PC-9 (cell line): Measurements from ENCODE around the gene PRPF38B. TPM values are rescaled to one million over a fixed set of nuclear protein-coding genes. Genes with fewer than 3 reads are reported as not detected.
A peak's percentile ranks its signal among the peaks of the same experiment; 100 is the strongest.
"Not testable (repeated sequence)": the region's sequence is repeated elsewhere in the genome, so short reads cannot be mapped to it uniquely, and the experiment has no call there.

Experiments used
- BruUV-seq: library from RNA; stranded (reverse); fragments of 400-500 nt; replicated peaks from 2 replicates; lab custom pipeline; 2021; lab: Mats Ljungman, UMichigan
- CTCF ChIA-PET: fragments of 300-600 bp; sonication (Branson Sonifier 250); formaldehyde crosslinking; loops from one replicate; lab custom pipeline; 2022; ENCODE audit warnings: antibody characterized with exemption; lab: Charles Lee
- POLR2A ChIA-PET: fragments of 300-600 bp; sonication (Branson Sonifier 250); formaldehyde crosslinking; loops from one replicate; lab custom pipeline; 2022; ENCODE audit warnings: antibody characterized with exemption; ENCODE audit not compliant: unreplicated experiment; lab: Charles Lee
- DNase-seq, 2 experiments: peaks; one replicate each; pipeline versions ENCODE4 v3.0.0 to v3.0.0-alpha.2; 2015 to 2022; ENCODE audit warnings: mixed read lengths in 1 of 2
- H2AFZ ChIP-seq: fragments of 200-600 bp; sonication (generic); 2 replicates; pipeline ENCODE4 v1.8.1; 2017; ENCODE audit warnings: antibody characterized with exemption
- H3F3A ChIP-seq: fragments of 200-600 bp; sonication (generic); 2 replicates; pipeline ENCODE4 v1.8.1; 2017; ENCODE audit warnings: antibody characterized with exemption, mild to moderate bottlenecking, low read depth; ENCODE audit not compliant: insufficient read depth
- H3K27ac ChIP-seq: fragments of 200-600 bp; sonication (generic); 2 replicates; pipeline ENCODE4 v1.6.1; 2016; ENCODE audit warnings: mixed run types
- H3K27me3 ChIP-seq: fragments of 200-600 bp; sonication (generic); 2 replicates; pipeline ENCODE4 v1.6.1; 2016; ENCODE audit warnings: low read depth, mixed run types; ENCODE audit not compliant: insufficient read depth
- H3K36me3 ChIP-seq: fragments of 200-600 bp; sonication (generic); 2 replicates; pipeline ENCODE4 v1.6.1; 2016; ENCODE audit warnings: low read depth, mixed run types
- H3K4me1 ChIP-seq: fragments of 200-600 bp; sonication (generic); replicated peaks from 2 replicates; pipeline ENCODE4 v1.6.1; 2016; ENCODE audit warnings: mixed run types; ENCODE audit not compliant: insufficient read depth
- H3K4me2 ChIP-seq: fragments of 200-600 bp; sonication (generic); 2 replicates; pipeline ENCODE4 v1.6.1; 2017; ENCODE audit warnings: mixed run types
- H3K4me3 ChIP-seq: fragments of 200-600 bp; sonication (generic); 2 replicates; pipeline ENCODE4 v1.6.1; 2016; ENCODE audit warnings: mixed run types
- H3K79me2 ChIP-seq: fragments of 200-600 bp; sonication (generic); 2 replicates; pipeline ENCODE4 v1.6.1; 2017; ENCODE audit warnings: low read depth, mixed run types
- H3K9me2 ChIP-seq: fragments of 200-600 bp; sonication (generic); 2 replicates; pipeline ENCODE4 v1.8.1; 2017; ENCODE audit warnings: mild to moderate bottlenecking; ENCODE audit not compliant: insufficient read depth
- H3K9me3 ChIP-seq: fragments of 200-600 bp; sonication (generic); 2 replicates; pipeline ENCODE4 v1.8.1; 2016; ENCODE audit warnings: low read depth; ENCODE audit not compliant: insufficient read depth
- H4K20me1 ChIP-seq: fragments of 200-600 bp; sonication (generic); 2 replicates; pipeline ENCODE4 v1.8.1; 2017; ENCODE audit not compliant: insufficient read depth
- EZH2 ChIP-seq: fragments of 200-600 bp; sonication (generic); IDR thresholded peaks from 2 replicates; pipeline ENCODE4 v1.8.0; 2017; ENCODE audit warnings: antibody characterized with exemption, low read depth
- intact Hi-C: fragments of 100-400 bp; cut with micrococcal nuclease; formaldehyde crosslinking; loops from one replicate; pipeline ENCODE4 v1.10.0; 2022; ENCODE audit not compliant: unreplicated experiment
- total RNA-seq: library from RNA; stranded (reverse); gene quantifications from 2 replicates; pipeline ENCODE4 v1.2.3, GENCODE V29; 2021
- TF ChIP-seq, protein P1 (sequence below): fragments of 200-600 bp; sonication (generic); conservative IDR thresholded peaks from 2 replicates; pipeline ENCODE4 v1.6.1; 2017; ENCODE audit warnings: mixed run types, antibody characterized with exemption, mild to moderate bottlenecking, moderate library complexity

PRPF38B gene
- total RNA-seq, 1 experiment from 2014 or later, result 48.9 TPM

DNA sequence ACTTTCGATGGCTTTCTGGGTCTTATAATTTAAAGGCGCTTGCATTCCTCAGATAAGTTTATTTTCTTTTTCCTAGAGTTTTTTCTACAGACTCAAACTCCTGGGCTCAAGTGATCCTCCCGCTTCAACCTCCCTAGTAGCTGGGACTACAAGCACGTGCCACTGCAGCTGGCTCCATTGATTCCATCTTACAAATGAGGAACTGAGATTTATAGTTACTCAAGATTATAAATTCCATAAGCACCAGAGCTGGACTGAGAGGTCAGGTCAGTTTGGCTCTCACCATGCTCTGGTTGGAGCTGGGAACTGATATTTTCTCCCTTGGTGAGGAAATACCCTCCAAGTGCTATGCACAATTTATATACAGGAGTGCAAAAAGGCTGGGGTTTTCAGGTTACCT is 13.4 kb upstream of the PRPF38B start:
- BruUV-seq, result no TSS peak

DNA sequence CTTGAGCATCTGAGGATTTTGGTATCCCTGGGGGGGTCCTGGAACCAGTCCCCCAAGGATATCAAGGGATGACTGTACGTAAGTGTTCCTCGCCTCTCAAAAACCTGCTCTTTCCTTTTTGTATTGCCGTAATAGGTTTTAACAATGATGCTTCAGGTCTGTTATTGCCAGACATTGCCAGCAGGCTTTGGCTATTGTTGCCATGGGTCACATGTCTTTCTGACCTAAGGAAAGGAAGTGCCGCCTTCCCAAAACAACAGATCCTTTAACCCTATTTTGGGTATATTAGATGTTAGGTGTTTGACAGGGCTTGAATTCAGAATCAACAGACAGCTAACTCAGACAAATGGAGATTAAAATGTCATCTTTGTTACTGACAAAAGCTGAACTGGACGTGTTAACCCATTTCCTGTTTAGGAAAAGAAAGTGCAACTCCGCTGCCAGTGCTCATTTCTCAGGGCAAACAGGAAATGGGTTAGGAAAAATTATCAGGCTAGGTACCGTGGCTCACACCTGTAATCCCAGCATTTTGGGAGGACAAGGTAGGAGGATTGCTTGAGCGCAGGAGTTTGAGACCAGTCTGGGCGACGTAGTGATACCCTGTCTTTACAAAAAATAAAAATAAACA is 12.4 kb upstream of the PRPF38B start:
- no TSS peak for BruUV-seq
- Histone ChIP-seq H3F3A (peaks cover 4% of the 10 kb centered on the region), H3K4me1 (peaks cover 9% of the 10 kb centered on the region; the same call in 1 of the 2 replicates), H3K4me2 (no peak overlapping the region), H3K27me3 (no peaks in the 10 kb centered on the region), H3K9me3 (no peaks in the 10 kb centered on the region), H2AFZ (no peak overlapping the region), H3K27ac (no peak overlapping the region), H3K36me3 (no peaks in the 10 kb centered on the region), H3K4me3 (no peak overlapping the region), H3K79me2 (no peaks in the 10 kb centered on the region), H4K20me1 (no peaks in the 10 kb centered on the region), H3K9me2 (no peaks in the 10 kb centered on the region)
- TF ChIP-seq, protein P1, sequence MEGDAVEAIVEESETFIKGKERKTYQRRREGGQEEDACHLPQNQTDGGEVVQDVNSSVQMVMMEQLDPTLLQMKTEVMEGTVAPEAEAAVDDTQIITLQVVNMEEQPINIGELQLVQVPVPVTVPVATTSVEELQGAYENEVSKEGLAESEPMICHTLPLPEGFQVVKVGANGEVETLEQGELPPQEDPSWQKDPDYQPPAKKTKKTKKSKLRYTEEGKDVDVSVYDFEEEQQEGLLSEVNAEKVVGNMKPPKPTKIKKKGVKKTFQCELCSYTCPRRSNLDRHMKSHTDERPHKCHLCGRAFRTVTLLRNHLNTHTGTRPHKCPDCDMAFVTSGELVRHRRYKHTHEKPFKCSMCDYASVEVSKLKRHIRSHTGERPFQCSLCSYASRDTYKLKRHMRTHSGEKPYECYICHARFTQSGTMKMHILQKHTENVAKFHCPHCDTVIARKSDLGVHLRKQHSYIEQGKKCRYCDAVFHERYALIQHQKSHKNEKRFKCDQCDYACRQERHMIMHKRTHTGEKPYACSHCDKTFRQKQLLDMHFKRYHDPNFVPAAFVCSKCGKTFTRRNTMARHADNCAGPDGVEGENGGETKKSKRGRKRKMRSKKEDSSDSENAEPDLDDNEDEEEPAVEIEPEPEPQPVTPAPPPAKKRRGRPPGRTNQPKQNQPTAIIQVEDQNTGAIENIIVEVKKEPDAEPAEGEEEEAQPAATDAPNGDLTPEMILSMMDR, result no peak
- no peak for TF ChIP-seq EZH2
- ChIA-PET POLR2A (no interaction called here), CTCF (no interaction called here)
- intact Hi-C loops, result no loop called here
- no peak for DNase-seq

More for the DNA sequence above, 13.4 kb upstream of the PRPF38B start:
- Histone ChIP-seq H3K4me2 (no peak overlapping the region), H3F3A (peaks cover 4% of the 10 kb centered on the region; the same call in 1 of the 2 replicates), H4K20me1 (no peaks in the 10 kb centered on the region), H3K9me3 (no peaks in the 10 kb centered on the region), H3K4me3 (no peak overlapping the region), H3K9me2 (no peaks in the 10 kb centered on the region), H3K27me3 (no peaks in the 10 kb centered on the region), H2AFZ (no peak overlapping the region), H3K27ac (no peak overlapping the region), H3K36me3 (no peaks in the 10 kb centered on the region), H3K79me2 (no peaks in the 10 kb centered on the region), H3K4me1 (peaks cover 9% of the 10 kb centered on the region; the same call in 1 of the 2 replicates)
- ChIA-PET CTCF (no interaction called here), POLR2A (no interaction called here)
- no peak for TF ChIP-seq EZH2
- TF ChIP-seq, protein P1, result no peak
- intact Hi-C loops, result no loop called here
- no peak for DNase-seq

DNA sequence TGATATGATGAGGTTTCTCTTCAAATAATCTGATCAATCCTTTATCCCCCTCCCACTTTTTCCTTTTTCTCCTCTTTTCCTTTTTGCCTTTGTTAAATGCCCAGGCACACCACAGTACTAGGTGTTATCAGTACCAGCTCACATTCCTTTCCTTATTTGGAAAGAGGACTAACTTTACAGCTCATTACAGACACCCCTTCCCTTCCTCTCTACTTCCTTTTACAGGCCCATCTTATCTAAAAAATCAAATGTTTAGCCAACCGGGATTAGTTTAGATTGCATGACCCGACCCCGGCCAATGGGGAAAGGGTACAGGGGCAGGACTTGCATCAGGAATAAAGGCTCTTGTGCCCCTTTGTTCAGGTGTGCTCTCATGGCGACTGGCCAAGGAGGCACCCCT is 10.4 kb upstream of the PRPF38B start:
- H3K27me3 ChIP-seq, H3K9me3 ChIP-seq, H3K4me3 ChIP-seq, H3K4me2 ChIP-seq, H4K20me1 ChIP-seq, H3K79me2 ChIP-seq, H3K9me2 ChIP-seq, H3K36me3 ChIP-seq, H2AFZ ChIP-seq, H3F3A ChIP-seq, H3K27ac ChIP-seq, intact Hi-C loops, BruUV-seq, H3K4me1 ChIP-seq: not testable (repeated sequence)
- POLR2A ChIA-PET, result interaction anchor here (0.5 to 0.6 kb wide), 3 partner anchors 12 to 1728 kb away, joined by 3 to 6 read pairs (median 4); no protein-coding TSS in a partner anchor
- DNase-seq, result peak; percentile 17 to 75
- CTCF ChIA-PET, result interaction anchor here (0.7 kb wide), 1 partner anchor 556 kb away, joined by 3 read pairs; no protein-coding TSS in a partner anchor
